NB4 (cell line): ENCODE data around the gene KSR1.
"Not testable (repeated sequence)": the region's sequence is repeated elsewhere in the genome, so short reads cannot be mapped to it uniquely, and the experiment has no call there.

Source experiments
- DNase-seq: peaks from one replicate; pipeline ENCODE4 v3.0.0; 2010; ENCODE audit warnings: low read depth
- H3K4me3 ChIP-seq: one replicate; pipeline ENCODE4 v1.5.1; 2011; ENCODE audit warnings: mild to moderate bottlenecking, low read depth, low read length, moderate library complexity
- MYC ChIP-seq: IDR thresholded peaks from 2 replicates; pipeline ENCODE4 v1.6.1; 2011; ENCODE audit warnings: low read depth, low read length
- POLR2A ChIP-seq: IDR thresholded peaks from 2 replicates; pipeline ENCODE4 v1.6.1; 2011; ENCODE audit warnings: mild to moderate bottlenecking; ENCODE audit not compliant: insufficient read length; ENCODE audit errors: extremely low read depth
- TF ChIP-seq, protein P1 (sequence below): IDR thresholded peaks from 2 replicates; pipeline ENCODE4 v1.6.1; 2011; ENCODE audit warnings: low read depth, low read length
- TF ChIP-seq, protein P2 (sequence below): IDR thresholded peaks from one replicate; pipeline ENCODE4 v1.5.1; 2012; ENCODE audit warnings: low read depth, low read length

Gene KSR1

DNA sequence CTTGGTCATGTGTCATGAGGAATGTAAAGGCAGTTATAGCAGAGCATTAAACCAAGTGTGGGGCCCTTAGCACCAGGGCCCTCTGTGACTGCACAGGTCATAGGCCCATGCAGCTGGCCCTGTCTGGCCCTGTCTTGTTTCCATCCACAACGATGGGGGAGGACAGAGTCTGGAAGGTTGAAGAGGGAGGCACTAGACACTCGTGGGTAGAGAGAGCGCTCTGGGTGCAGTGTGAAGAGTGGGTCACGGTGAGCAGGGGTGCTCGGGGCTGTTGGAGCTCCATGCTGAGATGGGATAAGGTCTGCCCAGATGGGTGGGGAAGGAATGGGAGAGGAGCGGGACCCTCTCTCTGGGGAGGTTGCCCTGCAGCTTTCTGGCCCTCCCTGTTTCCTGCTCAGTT lies 12.8 kb upstream of the KSR1 start:
- no peak for DNase-seq
- no peak overlapping the region for H3K4me3 ChIP-seq
- TF ChIP-seq MYC, result no peak

DNA sequence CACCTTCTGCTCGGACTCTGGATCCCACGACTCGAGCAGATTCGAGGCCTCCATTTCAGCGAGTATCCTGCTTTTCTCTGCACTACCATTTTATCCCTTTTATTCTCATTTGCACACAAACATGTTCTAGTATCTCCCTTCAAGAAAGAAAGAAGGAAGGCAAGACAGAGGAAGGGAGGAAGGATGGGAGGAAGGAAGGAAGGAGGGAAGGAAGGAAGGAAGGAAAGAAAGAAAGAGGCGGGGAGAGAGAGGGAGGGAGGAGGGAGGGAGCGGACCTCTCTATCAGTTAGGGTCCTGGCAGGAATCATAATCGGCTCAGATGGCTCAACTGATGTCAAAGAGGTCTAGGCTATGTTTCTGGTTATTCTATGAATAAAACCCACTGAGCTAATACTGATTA lies 10.3 kb upstream of the KSR1 start:
- H3K4me3 ChIP-seq, result no peak overlapping the region
- TF ChIP-seq MYC (no peak), POLR2A (no peak)
- TF ChIP-seq, protein P1, sequence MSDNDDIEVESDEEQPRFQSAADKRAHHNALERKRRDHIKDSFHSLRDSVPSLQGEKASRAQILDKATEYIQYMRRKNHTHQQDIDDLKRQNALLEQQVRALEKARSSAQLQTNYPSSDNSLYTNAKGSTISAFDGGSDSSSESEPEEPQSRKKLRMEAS, result no peak
- TF ChIP-seq, protein P2, sequence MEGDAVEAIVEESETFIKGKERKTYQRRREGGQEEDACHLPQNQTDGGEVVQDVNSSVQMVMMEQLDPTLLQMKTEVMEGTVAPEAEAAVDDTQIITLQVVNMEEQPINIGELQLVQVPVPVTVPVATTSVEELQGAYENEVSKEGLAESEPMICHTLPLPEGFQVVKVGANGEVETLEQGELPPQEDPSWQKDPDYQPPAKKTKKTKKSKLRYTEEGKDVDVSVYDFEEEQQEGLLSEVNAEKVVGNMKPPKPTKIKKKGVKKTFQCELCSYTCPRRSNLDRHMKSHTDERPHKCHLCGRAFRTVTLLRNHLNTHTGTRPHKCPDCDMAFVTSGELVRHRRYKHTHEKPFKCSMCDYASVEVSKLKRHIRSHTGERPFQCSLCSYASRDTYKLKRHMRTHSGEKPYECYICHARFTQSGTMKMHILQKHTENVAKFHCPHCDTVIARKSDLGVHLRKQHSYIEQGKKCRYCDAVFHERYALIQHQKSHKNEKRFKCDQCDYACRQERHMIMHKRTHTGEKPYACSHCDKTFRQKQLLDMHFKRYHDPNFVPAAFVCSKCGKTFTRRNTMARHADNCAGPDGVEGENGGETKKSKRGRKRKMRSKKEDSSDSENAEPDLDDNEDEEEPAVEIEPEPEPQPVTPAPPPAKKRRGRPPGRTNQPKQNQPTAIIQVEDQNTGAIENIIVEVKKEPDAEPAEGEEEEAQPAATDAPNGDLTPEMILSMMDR, result no peak
- DNase-seq, result no peak

GRCh38 chr17:27446569-27447301 lies 9.5 kb upstream of the KSR1 start:
- no peak overlapping the region for H3K4me3 ChIP-seq
- TF ChIP-seq MYC (no peak), POLR2A (no peak)
- TF ChIP-seq, protein P1, result no peak
- TF ChIP-seq, protein P2, result no peak
- DNase-seq, result no peak

- DNase-seq, result not testable (repeated sequence)
Observed at GRCh38 chr17:27448534-27448933, 7.7 kb upstream of the KSR1 start.

DNA sequence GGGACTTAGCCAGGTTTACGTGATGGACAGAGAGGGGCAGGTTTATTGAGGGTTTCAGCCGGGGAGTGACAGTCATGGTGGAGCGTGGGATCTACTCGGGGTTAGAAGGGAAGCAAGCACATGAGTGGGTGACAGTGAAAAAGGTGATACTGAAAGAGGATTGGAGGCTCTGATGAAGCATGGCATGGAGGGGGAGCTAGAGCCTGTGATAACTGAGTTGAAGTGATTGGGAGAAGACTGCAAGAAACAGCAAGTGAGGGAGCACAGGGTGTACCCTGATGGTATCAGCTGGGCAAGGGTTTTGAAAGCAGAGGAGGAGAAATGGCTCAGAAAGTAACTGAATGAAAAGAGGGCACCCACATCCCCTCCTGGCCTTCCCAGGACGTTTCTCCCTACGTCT lies 6.7 kb upstream of the KSR1 start:
- no peak for DNase-seq
- TF ChIP-seq, protein P1, result no peak
- no peak for TF ChIP-seq MYC
- no peak for TF ChIP-seq POLR2A
- TF ChIP-seq, protein P2, result no peak
- H3K4me3 ChIP-seq, result no peak overlapping the region

More at GRCh38 chr17:27448534-27448933, 7.7 kb upstream of the KSR1 start:
- H3K4me3 ChIP-seq, result not testable (repeated sequence)

DNA sequence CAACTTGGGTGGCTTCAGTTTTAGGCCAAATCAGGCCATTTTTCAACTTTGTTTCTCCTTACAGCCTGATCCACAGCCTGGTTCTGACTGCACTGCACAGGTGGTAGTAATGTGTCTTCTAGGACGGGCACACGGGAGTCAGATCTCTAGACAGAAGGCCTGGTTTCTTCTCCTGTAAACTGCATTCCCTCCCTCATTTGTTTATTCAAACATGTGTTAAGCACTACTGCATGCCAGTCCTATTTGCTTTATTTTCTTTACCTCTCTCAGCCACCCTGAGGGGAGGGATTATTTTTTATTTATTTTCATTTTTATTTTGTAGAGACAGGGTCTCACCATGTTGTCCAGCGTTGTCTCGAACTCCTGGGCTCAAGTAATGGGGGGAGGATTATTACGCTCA lies 6.3 kb upstream of the KSR1 start:
- TF ChIP-seq, protein P1, result no peak
- no peak for DNase-seq
- no peak overlapping the region for H3K4me3 ChIP-seq

DNA sequence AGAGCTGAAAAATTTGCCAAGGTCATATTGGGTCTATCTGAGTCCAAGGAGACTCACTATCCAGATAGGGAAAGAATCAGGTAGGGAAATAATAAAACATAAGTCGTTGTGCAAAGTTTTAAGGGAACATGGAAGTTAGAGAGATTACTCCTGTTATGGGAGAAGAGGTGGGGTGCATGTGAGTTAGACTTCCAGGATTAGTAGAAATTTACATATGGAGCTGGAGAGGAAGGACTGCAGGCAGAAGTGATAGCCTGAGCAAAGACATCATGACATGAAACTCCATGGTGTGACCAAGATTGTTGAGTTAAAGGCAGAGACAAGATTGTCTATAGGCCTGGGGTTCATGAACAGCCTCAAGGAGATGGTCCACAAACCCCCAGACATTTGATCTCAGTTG lies 5.8 kb upstream of the KSR1 start:
- no peak for DNase-seq
- TF ChIP-seq MYC (no peak), POLR2A (no peak)
- TF ChIP-seq, protein P2, result no peak
- TF ChIP-seq, protein P1, result no peak
- no peak overlapping the region for H3K4me3 ChIP-seq
